ENCODE results near the gene SERPINA5. TPM values are rescaled to one million over a fixed set of nuclear protein-coding genes. Genes with fewer than 3 reads are reported as not detected.
A peak's percentile ranks its signal among the peaks of the same experiment; 100 is the strongest.

Gene SERPINA5, protein sequence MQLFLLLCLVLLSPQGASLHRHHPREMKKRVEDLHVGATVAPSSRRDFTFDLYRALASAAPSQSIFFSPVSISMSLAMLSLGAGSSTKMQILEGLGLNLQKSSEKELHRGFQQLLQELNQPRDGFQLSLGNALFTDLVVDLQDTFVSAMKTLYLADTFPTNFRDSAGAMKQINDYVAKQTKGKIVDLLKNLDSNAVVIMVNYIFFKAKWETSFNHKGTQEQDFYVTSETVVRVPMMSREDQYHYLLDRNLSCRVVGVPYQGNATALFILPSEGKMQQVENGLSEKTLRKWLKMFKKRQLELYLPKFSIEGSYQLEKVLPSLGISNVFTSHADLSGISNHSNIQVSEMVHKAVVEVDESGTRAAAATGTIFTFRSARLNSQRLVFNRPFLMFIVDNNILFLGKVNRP
- 0.58 and 2.4 TPM in 2 replicates for total RNA-seq

DNA sequence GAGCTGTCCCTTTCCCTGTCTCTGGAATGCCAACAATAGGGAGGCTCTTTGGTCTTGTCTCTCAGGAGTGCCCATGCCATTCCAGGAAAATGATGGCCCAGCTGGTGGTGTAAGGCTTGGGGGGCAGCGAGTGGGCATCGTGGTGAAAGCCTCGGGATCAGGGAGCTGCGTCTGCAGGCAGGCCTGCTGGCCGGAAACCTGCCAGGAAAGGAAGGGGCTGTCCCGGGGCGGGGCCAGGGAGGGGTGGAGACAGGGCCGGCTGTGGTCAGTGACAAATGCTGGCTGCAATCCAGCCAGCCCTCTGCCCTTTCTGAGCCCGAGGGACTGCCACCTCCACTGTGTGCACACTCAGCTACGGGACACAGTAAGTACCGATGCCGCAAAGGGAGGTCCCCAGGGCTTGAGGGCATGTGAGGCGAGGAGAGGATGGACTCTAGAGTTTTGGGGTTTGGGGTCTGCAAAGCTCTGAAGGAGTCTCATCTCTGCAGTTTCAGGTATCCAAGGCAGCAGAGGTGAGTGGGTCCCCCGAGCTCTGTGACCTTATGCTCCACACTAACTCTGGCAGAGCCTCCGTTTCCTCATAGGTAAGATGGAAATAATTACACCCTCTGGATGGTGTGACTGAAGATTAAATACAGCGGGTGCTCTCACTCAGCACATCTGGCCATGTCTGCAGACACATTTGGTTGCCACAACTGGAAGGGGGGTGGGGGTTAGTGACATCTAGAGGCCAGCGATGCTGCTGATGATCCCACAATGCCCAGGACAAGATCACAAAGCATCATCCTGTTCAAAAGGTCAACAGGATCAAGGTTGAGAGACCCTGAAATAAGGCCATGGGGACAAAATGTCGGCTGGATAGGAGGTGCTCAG is at the start of gene SERPINA5:
Gene SERPINA5 (plus strand): TSS at position 300 of the 873 bp plus-strand sequence. CDS start 5,937 bp downstream, outside the sequence.
- H3K4me3 ChIP-seq (ENCODE audit: low read depth, low read length) = peak within 1 kb of the TSS; percentile 38
- TF ChIP-seq, protein P1, sequence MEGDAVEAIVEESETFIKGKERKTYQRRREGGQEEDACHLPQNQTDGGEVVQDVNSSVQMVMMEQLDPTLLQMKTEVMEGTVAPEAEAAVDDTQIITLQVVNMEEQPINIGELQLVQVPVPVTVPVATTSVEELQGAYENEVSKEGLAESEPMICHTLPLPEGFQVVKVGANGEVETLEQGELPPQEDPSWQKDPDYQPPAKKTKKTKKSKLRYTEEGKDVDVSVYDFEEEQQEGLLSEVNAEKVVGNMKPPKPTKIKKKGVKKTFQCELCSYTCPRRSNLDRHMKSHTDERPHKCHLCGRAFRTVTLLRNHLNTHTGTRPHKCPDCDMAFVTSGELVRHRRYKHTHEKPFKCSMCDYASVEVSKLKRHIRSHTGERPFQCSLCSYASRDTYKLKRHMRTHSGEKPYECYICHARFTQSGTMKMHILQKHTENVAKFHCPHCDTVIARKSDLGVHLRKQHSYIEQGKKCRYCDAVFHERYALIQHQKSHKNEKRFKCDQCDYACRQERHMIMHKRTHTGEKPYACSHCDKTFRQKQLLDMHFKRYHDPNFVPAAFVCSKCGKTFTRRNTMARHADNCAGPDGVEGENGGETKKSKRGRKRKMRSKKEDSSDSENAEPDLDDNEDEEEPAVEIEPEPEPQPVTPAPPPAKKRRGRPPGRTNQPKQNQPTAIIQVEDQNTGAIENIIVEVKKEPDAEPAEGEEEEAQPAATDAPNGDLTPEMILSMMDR (conservative IDR thresholded peaks at IDR 0.05; ENCODE audit: low read depth, low read length) = no peak
- DNase-seq (ENCODE audit: low read depth) = no peak

DNA sequence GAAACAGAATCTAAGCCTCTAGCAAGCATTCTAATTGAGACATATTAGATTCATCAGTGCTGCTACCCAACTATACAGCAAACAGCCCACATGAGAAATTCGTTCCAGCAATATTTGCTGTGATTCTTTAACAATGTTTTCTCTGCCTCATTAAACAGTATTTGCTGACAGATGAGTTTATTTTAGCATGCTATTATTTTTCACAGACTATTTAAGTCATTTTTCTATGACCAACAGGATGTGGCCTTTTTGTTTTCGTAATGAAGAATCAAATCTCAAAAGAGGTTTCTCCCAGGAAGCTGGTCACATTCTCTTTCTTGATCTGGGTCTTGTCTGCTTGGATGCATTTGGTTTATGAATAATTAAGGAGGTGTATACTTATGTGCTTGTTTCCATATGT is 48.8 kb upstream of the SERPINA5 start:
- H3K4me3 ChIP-seq (ENCODE audit: low read depth, low read length) = no peak overlapping the region
- TF ChIP-seq, protein P1 (conservative IDR thresholded peaks at IDR 0.05; ENCODE audit: low read depth, low read length) = no peak
- DNase-seq (ENCODE audit: low read depth) = no peak

DNA sequence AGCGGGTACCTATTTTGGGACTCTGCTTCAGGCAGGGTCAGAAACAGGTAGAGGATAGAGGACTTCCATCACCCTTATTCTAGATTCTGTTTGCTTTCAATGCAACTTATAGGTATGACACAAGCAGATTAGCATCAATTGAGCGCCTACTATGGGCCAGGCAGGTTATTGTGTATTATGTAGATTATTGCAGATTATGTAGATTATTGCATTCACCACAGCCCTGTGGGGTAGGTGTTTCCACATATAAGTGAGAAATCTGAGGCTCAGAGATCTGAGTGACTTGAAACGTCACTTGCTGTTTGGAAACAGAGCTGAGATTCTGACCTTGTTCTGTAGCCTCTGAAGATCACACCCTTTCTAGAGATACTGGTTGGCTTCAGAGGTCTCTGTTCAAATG is 45.7 kb upstream of the SERPINA5 start:
- H3K4me3 ChIP-seq (ENCODE audit: low read depth, low read length) = no peak overlapping the region
- TF ChIP-seq, protein P1 (conservative IDR thresholded peaks at IDR 0.05; ENCODE audit: low read depth, low read length) = no peak
- no peak for DNase-seq (ENCODE audit: low read depth)

DNA sequence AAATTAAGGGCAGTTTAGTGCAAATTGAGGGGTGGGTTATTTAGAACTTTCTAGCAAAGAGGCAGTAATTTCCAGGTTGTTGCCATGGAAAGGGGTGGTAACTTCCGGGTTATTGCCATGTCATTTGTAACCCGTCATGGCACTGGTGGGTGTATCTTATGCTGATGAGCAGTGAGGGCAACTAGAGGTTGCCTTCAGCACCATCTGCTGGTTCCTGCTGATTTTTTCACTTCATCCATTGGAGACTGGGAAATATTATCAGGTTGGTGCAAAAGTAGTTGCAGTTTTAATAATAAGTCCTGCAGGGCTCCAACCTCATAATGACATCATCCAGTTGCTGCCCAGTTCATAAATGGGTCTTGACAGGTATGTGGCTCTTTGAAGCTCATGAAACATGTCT is 44.4 kb upstream of the SERPINA5 start:
- no peak overlapping the region for H3K4me3 ChIP-seq (ENCODE audit: low read depth, low read length)
- TF ChIP-seq, protein P1 (conservative IDR thresholded peaks at IDR 0.05; ENCODE audit: low read depth, low read length) = peak; percentile 41
- DNase-seq (ENCODE audit: low read depth) = no peak

DNA sequence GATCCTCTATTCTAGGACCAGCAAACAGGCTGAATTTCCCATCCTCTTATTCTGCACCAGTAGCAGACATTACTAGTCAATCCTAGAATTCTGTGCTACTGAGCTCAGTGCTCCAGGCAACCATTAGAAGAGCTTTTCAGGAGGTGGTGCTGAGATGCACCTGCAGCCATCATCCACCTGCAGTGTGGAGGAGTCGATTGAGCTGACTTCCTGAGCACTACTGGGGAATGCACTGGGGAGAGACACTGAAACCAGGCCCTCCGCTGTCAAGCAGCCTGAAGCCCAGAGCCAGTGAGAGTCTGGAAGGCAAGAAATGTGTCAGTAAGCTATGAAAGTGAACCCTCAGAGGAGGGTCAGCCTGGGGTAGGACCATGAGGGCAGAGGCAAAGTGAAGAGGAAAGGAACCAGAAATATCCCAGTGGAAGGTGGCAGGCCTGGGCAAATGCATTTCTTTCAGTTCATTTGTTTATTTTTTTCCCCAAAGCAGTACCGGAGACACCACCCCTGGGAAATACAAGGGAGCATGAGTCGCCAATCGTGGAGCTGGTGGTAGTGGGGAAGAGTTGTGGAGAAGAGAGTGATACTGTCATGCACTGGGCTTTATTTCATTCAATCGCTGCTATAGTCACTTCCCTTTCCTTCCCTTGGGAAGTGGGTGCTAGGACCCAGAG is 43.0 kb upstream of the SERPINA5 start:
- TF ChIP-seq, protein P1 (conservative IDR thresholded peaks at IDR 0.05; ENCODE audit: low read depth, low read length) = no peak
- no peak for DNase-seq (ENCODE audit: low read depth)
- H3K4me3 ChIP-seq (ENCODE audit: low read depth, low read length) = no peak overlapping the region

DNA sequence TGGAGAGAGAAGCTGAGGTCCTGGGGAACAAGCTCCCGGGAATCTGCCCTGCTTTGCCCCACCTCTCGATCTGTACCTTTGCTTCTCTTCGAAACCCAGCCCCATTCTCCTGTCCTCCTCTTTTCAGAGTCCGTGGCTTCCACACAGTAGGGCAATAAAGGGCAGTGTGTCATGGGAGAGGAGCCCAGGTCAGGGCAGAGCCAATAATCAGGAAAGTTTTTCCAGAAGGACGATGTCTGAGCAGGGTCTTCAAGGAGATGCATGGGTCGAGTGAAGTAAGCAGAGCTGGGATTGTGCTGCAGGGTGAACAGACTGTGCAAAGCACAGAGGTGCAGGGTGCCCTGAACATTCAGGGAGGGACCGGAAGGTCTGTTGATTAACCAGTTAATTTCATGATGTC is 42.0 kb upstream of the SERPINA5 start:
- DNase-seq (ENCODE audit: low read depth) = no peak
- no peak overlapping the region for H3K4me3 ChIP-seq (ENCODE audit: low read depth, low read length)
- TF ChIP-seq, protein P1 (conservative IDR thresholded peaks at IDR 0.05; ENCODE audit: low read depth, low read length) = no peak
